ENCODE results near the gene CCL23.

The CCL23 gene

GRCh38 chr17:36017799-36018198, at the start of gene CCL23:
CCL23 (minus strand) TSS chr17:36017972; CDS start chr17:36017897, 75 bp downstream.
- peaks cover 0 to 22% (median 11%) of the 10 kb centered on the region in 10 experiments; a peak in 13 of 20 replicates for H3K4me1 ChIP-seq
- H3K27ac ChIP-seq: peak within 1 kb of the TSS in 7 of 11 experiments; percentile 7 to 77 (median 55); a peak in 13 of 22 replicates
- peak within 1 kb of the TSS in 3 of 11 experiments; percentile 34 to 38 (median 37); a peak in 3 of 22 replicates for H3K9ac ChIP-seq
- no peaks in the 10 kb centered on the region for H4K20me1 ChIP-seq
- H3K9me3 ChIP-seq (replicated peaks in 1 of 11): peaks cover 3 to 16% (median 10%) of the 10 kb centered on the region in 11 experiments; a peak in 18 of 22 replicates
- no peaks in the 10 kb centered on the region; a peak in 1 of 22 replicates for H3K36me3 ChIP-seq
- TF ChIP-seq Cebpa-rat (IDR thresholded peaks at IDR 0.05): no peak
- H3K4me2 ChIP-seq: peak within 1 kb of the TSS in 7 of 11 experiments; percentile 33 to 81 (median 67); a peak in 14 of 22 replicates
- no peaks in the 10 kb centered on the region for H3K27me3 ChIP-seq
- H3K4me3 ChIP-seq: no peak within 1 kb of the TSS

- Histone ChIP-seq H3K27ac (no peak overlapping the region), H3K4me2 (no peak overlapping the region), H3K4me1 (peaks cover 6 to 13% (median 7%) of the 10 kb centered on the region in 10 experiments; a peak in 12 of 20 replicates), H3K27me3 (no peaks in the 10 kb centered on the region), H4K20me1 (no peaks in the 10 kb centered on the region), H3K4me3 (no peak overlapping the region), H3K36me3 (no peaks in the 10 kb centered on the region), H3K9ac (no peak overlapping the region), H3K9me3 (replicated peaks in 1 of 11) (peaks cover 0 to 14% (median 0%) of the 10 kb centered on the region in 11 experiments; a peak in 6 of 22 replicates)
- TF ChIP-seq Cebpa-rat (IDR thresholded peaks at IDR 0.05): no peak
These were observed 48.7 kb upstream of the CCL23 start for GRCh38 chr17:36066365-36066985.

GRCh38 chr17:36063786-36064541, 46.2 kb upstream of the CCL23 start, which contains the start of gene CCL18:
CCL18 (plus strand) TSS chr17:36064272; CDS start chr17:36064343, 71 bp downstream.
- Histone ChIP-seq H3K27ac (peak within 1 kb of the TSS in 1 of 11 experiments; percentile 22; a peak in 1 of 22 replicates), H3K4me2 (peak within 1 kb of the TSS in 4 of 11 experiments; percentile 11 to 42 (median 19); a peak in 4 of 22 replicates), H3K4me3 (no peak within 1 kb of the TSS), H3K36me3 (no peaks in the 10 kb centered on the region), H3K9ac (no peak within 1 kb of the TSS), H3K4me1 (peaks cover 0 to 8% (median 2%) of the 10 kb centered on the region in 10 experiments; a peak in 5 of 20 replicates), H3K9me3 (replicated peaks in 1 of 11) (peaks cover 0 to 14% (median 0%) of the 10 kb centered on the region in 11 experiments; a peak in 6 of 22 replicates), H4K20me1 (no peaks in the 10 kb centered on the region), H3K27me3 (no peaks in the 10 kb centered on the region)
- TF ChIP-seq Cebpa-rat (IDR thresholded peaks at IDR 0.05): no peak

GRCh38 chr17:36060816-36061215, 43.0 kb upstream of the CCL23 start:
- Histone ChIP-seq H3K27ac (no peak overlapping the region), H3K4me3 (no peak overlapping the region)
- TF ChIP-seq Cebpa-rat (IDR thresholded peaks at IDR 0.05): no peak

GRCh38 chr17:36059406-36059805, 41.6 kb upstream of the CCL23 start:
- no peak overlapping the region for H3K4me3 ChIP-seq
- H3K27me3 ChIP-seq: no peaks in the 10 kb centered on the region

More at GRCh38 chr17:36060816-36061215, 43.0 kb upstream of the CCL23 start:
- Histone ChIP-seq H3K9me3 (replicated peaks in 1 of 11) (peaks cover 0 to 14% (median 0%) of the 10 kb centered on the region in 11 experiments; a peak in 5 of 22 replicates), H4K20me1 (no peaks in the 10 kb centered on the region), H3K4me1 (peaks cover 0 to 25% (median 6%) of the 10 kb centered on the region in 10 experiments; a peak in 9 of 20 replicates), H3K9ac (no peak overlapping the region), H3K36me3 (no peaks in the 10 kb centered on the region), H3K27me3 (no peaks in the 10 kb centered on the region), H3K4me2 (no peak overlapping the region)

GRCh38 chr17:36057911-36058310, 40.1 kb upstream of the CCL23 start:
- Histone ChIP-seq H3K27me3 (no peaks in the 10 kb centered on the region), H3K9ac (no peak overlapping the region), H3K9me3 (replicated peaks in 1 of 11) (peaks cover 0 to 6% (median 0%) of the 10 kb centered on the region in 11 experiments; a peak in 3 of 22 replicates), H4K20me1 (no peaks in the 10 kb centered on the region), H3K4me1 (peaks cover 0 to 41% (median under 1%) of the 10 kb centered on the region in 10 experiments; a peak in 7 of 20 replicates), H3K4me3 (no peak overlapping the region), H3K27ac (peak overlapping the region in 1 of 11 experiments; percentile 25; a peak in 1 of 22 replicates), H3K4me2 (peak overlapping the region in 3 of 11 experiments; percentile 10 to 80 (median 63); a peak in 5 of 22 replicates), H3K36me3 (no peaks in the 10 kb centered on the region)
- no peak for TF ChIP-seq Cebpa-rat (IDR thresholded peaks at IDR 0.05)

More at GRCh38 chr17:36059406-36059805, 41.6 kb upstream of the CCL23 start:
- H3K4me1 ChIP-seq: peaks cover 0 to 39% (median 6%) of the 10 kb centered on the region in 10 experiments; a peak in 10 of 20 replicates
- peaks cover 0 to 10% (median 0%) of the 10 kb centered on the region in 11 experiments; a peak in 5 of 22 replicates for H3K9me3 ChIP-seq (replicated peaks in 1 of 11)
- H3K9ac ChIP-seq: no peak overlapping the region
- no peak for TF ChIP-seq Cebpa-rat (IDR thresholded peaks at IDR 0.05)
- H3K27ac ChIP-seq: no peak overlapping the region
- no peaks in the 10 kb centered on the region for H3K36me3 ChIP-seq
- H3K4me2 ChIP-seq: no peak overlapping the region
- no peaks in the 10 kb centered on the region for H4K20me1 ChIP-seq

- Histone ChIP-seq H3K27ac (no peak overlapping the region), H3K9ac (no peak overlapping the region)
- TF ChIP-seq Cebpa-rat (IDR thresholded peaks at IDR 0.05): no peak
These were observed 38.2 kb upstream of the CCL23 start for GRCh38 chr17:36055921-36056520.

GRCh38 chr17:36055171-36055570, 37.4 kb upstream of the CCL23 start:
- H3K4me1 ChIP-seq: peaks cover 0 to 41% (median 0%) of the 10 kb centered on the region in 10 experiments; a peak in 5 of 20 replicates
- no peak for TF ChIP-seq Cebpa-rat (IDR thresholded peaks at IDR 0.05)
- no peak overlapping the region for H3K9ac ChIP-seq
- no peak overlapping the region for H3K27ac ChIP-seq
- peaks cover 8 to 27% (median 20%) of the 10 kb centered on the region in 11 experiments for H3K9me3 ChIP-seq (replicated peaks in 1 of 11)
- H3K36me3 ChIP-seq: no peaks in the 10 kb centered on the region
- H3K27me3 ChIP-seq: no peaks in the 10 kb centered on the region
- H4K20me1 ChIP-seq: no peaks in the 10 kb centered on the region
- H3K4me2 ChIP-seq: peak overlapping the region in 2 of 11 experiments; percentile 51 to 65; a peak in 4 of 22 replicates
- no peak overlapping the region for H3K4me3 ChIP-seq

More at GRCh38 chr17:36055921-36056520, 38.2 kb upstream of the CCL23 start:
- H3K4me1 ChIP-seq: peaks cover 0 to 41% (median 0%) of the 10 kb centered on the region in 10 experiments; a peak in 5 of 20 replicates
- no peaks in the 10 kb centered on the region for H3K36me3 ChIP-seq
- H3K4me2 ChIP-seq: peak overlapping the region in 2 of 11 experiments; percentile 51 to 65; a peak in 4 of 22 replicates
- no peaks in the 10 kb centered on the region for H4K20me1 ChIP-seq
- H3K4me3 ChIP-seq: no peak overlapping the region
- no peaks in the 10 kb centered on the region for H3K27me3 ChIP-seq
- H3K9me3 ChIP-seq (replicated peaks in 1 of 11): peaks cover 0 to 18% (median 12%) of the 10 kb centered on the region in 11 experiments; a peak in 16 of 22 replicates

Measured in BLaER1 treated with 17β-estradiol and CSF1 and Interleukin-3, amounts not matched to agents 10 nM and 100 nM (cell line).